Suprapubic skin (tissue), 3 donors: ENCODE results near the gene POC1A.

Experiments used
- POLR2AphosphoS5 ChIP-seq, 3 donors: sonication (generic); formaldehyde crosslinking; IDR thresholded peaks; one replicate each; pipeline ENCODE4 v1.6.1; 2017; ENCODE audit warnings: antibody characterized with exemption in 3 of 3
- TF ChIP-seq, protein P1 (sequence below), 2 donors: fragments of 200-600 bp in 1 of 2; fragments of 450-650 bp in 1 of 2; sonication (generic) in 1 of 2; IDR thresholded peaks; one replicate each; pipeline ENCODE4 v1.5.1; 2016 to 2019; ENCODE audit warnings: antibody characterized with exemption in 2 of 2, mild to moderate bottlenecking in 1 of 2, moderate library complexity in 1 of 2

DNA sequence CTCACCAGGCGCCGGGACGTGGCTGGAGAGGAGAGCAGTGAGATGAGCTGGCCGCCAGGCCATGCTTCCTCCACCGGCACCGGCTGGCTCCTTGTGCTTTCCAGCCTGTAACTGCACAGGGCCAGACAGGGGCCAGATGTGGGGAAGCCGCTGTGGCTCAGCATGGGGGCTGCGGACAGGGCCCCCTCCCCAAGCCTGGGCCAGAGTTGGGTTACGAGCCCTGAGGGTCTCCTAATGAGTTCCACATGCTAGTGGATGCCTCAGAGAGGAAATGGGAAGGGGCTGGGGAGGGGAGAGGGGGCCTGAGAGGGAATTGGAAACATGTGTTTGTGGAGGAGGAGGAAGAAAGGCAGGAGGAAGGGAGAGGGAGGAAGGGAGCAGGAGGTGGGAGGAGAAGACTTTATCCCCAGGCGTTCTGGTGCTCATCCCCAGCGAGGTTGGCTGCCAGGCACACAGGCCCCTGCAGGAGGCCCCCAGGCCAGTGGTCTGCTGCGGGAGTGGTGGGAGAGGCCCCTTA lies 86.1 kb downstream of the POC1A start:
- TF ChIP-seq, protein P1, sequence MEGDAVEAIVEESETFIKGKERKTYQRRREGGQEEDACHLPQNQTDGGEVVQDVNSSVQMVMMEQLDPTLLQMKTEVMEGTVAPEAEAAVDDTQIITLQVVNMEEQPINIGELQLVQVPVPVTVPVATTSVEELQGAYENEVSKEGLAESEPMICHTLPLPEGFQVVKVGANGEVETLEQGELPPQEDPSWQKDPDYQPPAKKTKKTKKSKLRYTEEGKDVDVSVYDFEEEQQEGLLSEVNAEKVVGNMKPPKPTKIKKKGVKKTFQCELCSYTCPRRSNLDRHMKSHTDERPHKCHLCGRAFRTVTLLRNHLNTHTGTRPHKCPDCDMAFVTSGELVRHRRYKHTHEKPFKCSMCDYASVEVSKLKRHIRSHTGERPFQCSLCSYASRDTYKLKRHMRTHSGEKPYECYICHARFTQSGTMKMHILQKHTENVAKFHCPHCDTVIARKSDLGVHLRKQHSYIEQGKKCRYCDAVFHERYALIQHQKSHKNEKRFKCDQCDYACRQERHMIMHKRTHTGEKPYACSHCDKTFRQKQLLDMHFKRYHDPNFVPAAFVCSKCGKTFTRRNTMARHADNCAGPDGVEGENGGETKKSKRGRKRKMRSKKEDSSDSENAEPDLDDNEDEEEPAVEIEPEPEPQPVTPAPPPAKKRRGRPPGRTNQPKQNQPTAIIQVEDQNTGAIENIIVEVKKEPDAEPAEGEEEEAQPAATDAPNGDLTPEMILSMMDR (IDR thresholded peaks at IDR 0.05), result no peak
- TF ChIP-seq POLR2AphosphoS5 (IDR thresholded peaks at IDR 0.05), result no peak
